Measurements from ENCODE around the gene TMEM140. TPM values are rescaled to one million over a fixed set of nuclear protein-coding genes. Genes with fewer than 3 reads are reported as not detected.

The TMEM140 gene
- total and polyA plus RNA-seq, 9 of the 15 experiments (the other 6 are each of a cell fraction or from before 2014, with no cell fraction given) = 0.03 to 0.82 (median 0.23) TPM

GRCh38 chr7:135183478-135183877 is 35.6 kb downstream of the TMEM140 start:
- peaks cover 12% of the 10 kb centered on the region; the same call in 2 of the 3 replicates for H3K36me3 ChIP-seq (ENCODE audit: control insufficient read depth, insufficient read depth, low read length)
- H3K9me3 ChIP-seq (replicated peaks; ENCODE audit: control insufficient read depth, insufficient read depth, low read depth, low read length) = peaks cover 20% of the 10 kb centered on the region
- no peaks in the 10 kb centered on the region for H3K79me2 ChIP-seq (ENCODE audit: control insufficient read depth, insufficient read depth, low read length)
- no peak overlapping the region for H3K4me3 ChIP-seq
- intact Hi-C loops (cut with micrococcal nuclease) = no loop called here
- no peak for TF ChIP-seq ETS1 (conservative IDR thresholded peaks at IDR 0.05; ENCODE audit: control insufficient read depth, low read depth, low read length)
- peak; percentile 76; the same call in 1 of the 2 replicates for TF ChIP-seq SPI1 (IDR thresholded peaks at IDR 0.05; ENCODE audit: borderline replicate concordance, low read depth, low read length)
- no peak for TF ChIP-seq HDAC3 (IDR thresholded peaks at IDR 0.05; ENCODE audit: borderline replicate concordance, partially characterized antibody)
- ChIA-PET POLR2A (interaction anchor here (0.7 kb wide), 2 partner anchors 182 to 1667 kb away, joined by 3 read pairs; no protein-coding TSS in a partner anchor), CTCF (ENCODE audit: low intra/inter-chr PET ratio) (no interaction called here)
- no peak overlapping the region for H3K27ac ChIP-seq (ENCODE audit: extremely low read depth, low read depth, low read length)
- WGBS (ENCODE audit: insufficient coverage, low coverage, missing lambda C conversion rate) = 71% methylated on average over 7 of the region's 7 CpGs
- no peak overlapping the region for H2AFZ ChIP-seq (ENCODE audit: low read depth, low read length)
- DNase-seq (ENCODE audit: extremely low read depth in 1 of 4, low spot score in 3 of 4) = no peak
- no peak for ATAC-seq
- BruUV-seq (replicated peaks) = no TSS peak
- H3K4me2 ChIP-seq (ENCODE audit: insufficient read depth, low read length) = no peak overlapping the region
- in situ Hi-C loops (cut with MboI) = no loop called here
- H3K9me1 ChIP-seq (ENCODE audit: control insufficient read depth, insufficient read depth, low read length) = no peaks in the 10 kb centered on the region
- H3K9ac ChIP-seq (ENCODE audit: insufficient read depth in 1 of 2, low read depth in 2 of 2, low read length in 2 of 2) = no peak overlapping the region
- FAIRE-seq = no peak
- no peaks in the 10 kb centered on the region for H3K27me3 ChIP-seq (ENCODE audit: control insufficient read depth in 2 of 2, insufficient read depth in 2 of 2, low read length in 2 of 2)
- peaks cover 6 to 10% of the 10 kb centered on the region in 2 experiments; a peak in 4 of 5 replicates for H3K4me1 ChIP-seq (replicated peaks in 1 of 2; ENCODE audit: control insufficient read depth in 2 of 2, insufficient read depth in 2 of 2, low read length in 2 of 2)
- H4K20me1 ChIP-seq (replicated peaks; ENCODE audit: control insufficient read depth, insufficient read depth, low read length) = no peaks in the 10 kb centered on the region

Data from K562 (cell line).